ENCODE data around the gene TUSC1.

GRCh38 chr9:25654417-25654816 is 23.8 kb downstream of the TUSC1 start:
- TF ChIP-seq CTCF (IDR thresholded peaks at IDR 0.05) (no peak), POLR2AphosphoS5 (IDR thresholded peaks at IDR 0.05; ENCODE audit: low read depth, low read length) (no peak), TCF7L2 (IDR thresholded peaks at IDR 0.05; ENCODE audit: low read depth, low read length) (no peak)

All from Panc1 (cell line).